Measurements from ENCODE around the gene CSTA. TPM values are rescaled to one million over a fixed set of nuclear protein-coding genes. Genes with fewer than 3 reads are reported as not detected.

The CSTA gene
- total RNA-seq, 1 donor from 2014 or later: 0.41 TPM

- Mint-ChIP-seq H3K4me3 (ENCODE audit: unreplicated experiment) (no peak overlapping the region), H3K36me3 (ENCODE audit: low read depth, unreplicated experiment) (no peaks in the 10 kb centered on the region), H3K27ac (ENCODE audit: unreplicated experiment) (no peak overlapping the region), H3K4me1 (ENCODE audit: low read depth, unreplicated experiment) (peaks cover 24% of the 10 kb centered on the region), H3K9me3 (ENCODE audit: unreplicated experiment) (no peaks in the 10 kb centered on the region), H3K27me3 (ENCODE audit: low read depth, unreplicated experiment) (no peaks in the 10 kb centered on the region)
- FAIRE-seq (no peak), DNase-seq (ENCODE audit: low read depth) (no peak)
- no peak overlapping the region for H3K27ac ChIP-seq (ENCODE audit: low read depth, low read length)
- H3K27me3 ChIP-seq (ENCODE audit: insufficient read depth, low read length): no peaks in the 10 kb centered on the region
- H4K20me1 ChIP-seq (ENCODE audit: insufficient read depth, low read length): no peaks in the 10 kb centered on the region
- no peaks in the 10 kb centered on the region for H3K79me2 ChIP-seq (ENCODE audit: insufficient read depth, low read length)
- no peaks in the 10 kb centered on the region for H3K9me3 ChIP-seq (ENCODE audit: insufficient read depth, low read depth, low read length)
- peaks cover 5% of the 10 kb centered on the region for H3K4me1 ChIP-seq (ENCODE audit: insufficient read depth, low read length)
- H3K4me3 ChIP-seq (ENCODE audit: insufficient read depth, low read depth, low read length): no peak overlapping the region
- H3K36me3 ChIP-seq (ENCODE audit: insufficient read depth, low read length): no peaks in the 10 kb centered on the region
- no peak overlapping the region for H2AFZ ChIP-seq (ENCODE audit: low read depth, low read length)
- no peak overlapping the region for H3K4me2 ChIP-seq (ENCODE audit: low read length)
- TF ChIP-seq EZH2 (IDR thresholded peaks at IDR 0.05; ENCODE audit: insufficient read depth, low read length) (no peak), CTCF (IDR thresholded peaks at IDR 0.05; ENCODE audit: insufficient read depth, low read depth, low read length) (no peak)
- H3K9ac ChIP-seq (ENCODE audit: low read length): no peak overlapping the region
Observed at GRCh38 chr3:122389892-122390291, 64.8 kb downstream of the CSTA start.

GRCh38 chr3:122390665-122391064, 65.6 kb downstream of the CSTA start:
- no peaks in the 10 kb centered on the region for H4K20me1 ChIP-seq (ENCODE audit: insufficient read depth, low read length)
- TF ChIP-seq EZH2 (IDR thresholded peaks at IDR 0.05; ENCODE audit: insufficient read depth, low read length): no peak
- no peak for TF ChIP-seq CTCF (IDR thresholded peaks at IDR 0.05; ENCODE audit: insufficient read depth, low read depth, low read length)
- no peak overlapping the region for H3K4me3 Mint-ChIP-seq (ENCODE audit: unreplicated experiment)
- H3K9ac ChIP-seq (ENCODE audit: low read length): no peak overlapping the region
- DNase-seq (ENCODE audit: low read depth) (no peak), FAIRE-seq (no peak)
- H3K4me2 ChIP-seq (ENCODE audit: low read length): no peak overlapping the region
- H3K36me3 ChIP-seq (ENCODE audit: insufficient read depth, low read length): no peaks in the 10 kb centered on the region
- no peak overlapping the region for H3K27ac Mint-ChIP-seq (ENCODE audit: unreplicated experiment)
- H2AFZ ChIP-seq (ENCODE audit: low read depth, low read length): no peak overlapping the region
- no peak overlapping the region for H3K27ac ChIP-seq (ENCODE audit: low read depth, low read length)
- H3K4me3 ChIP-seq (ENCODE audit: insufficient read depth, low read depth, low read length): no peak overlapping the region
- H3K27me3 ChIP-seq (ENCODE audit: insufficient read depth, low read length): no peaks in the 10 kb centered on the region
- H3K79me2 ChIP-seq (ENCODE audit: insufficient read depth, low read length): no peaks in the 10 kb centered on the region
- no peaks in the 10 kb centered on the region for H3K36me3 Mint-ChIP-seq (ENCODE audit: low read depth, unreplicated experiment)
- H3K4me1 ChIP-seq (ENCODE audit: insufficient read depth, low read length): peaks cover 5% of the 10 kb centered on the region
- peaks cover 28% of the 10 kb centered on the region for H3K4me1 Mint-ChIP-seq (ENCODE audit: low read depth, unreplicated experiment)
- H3K9me3 Mint-ChIP-seq (ENCODE audit: unreplicated experiment): no peaks in the 10 kb centered on the region
- no peaks in the 10 kb centered on the region for H3K9me3 ChIP-seq (ENCODE audit: insufficient read depth, low read depth, low read length)
- no peaks in the 10 kb centered on the region for H3K27me3 Mint-ChIP-seq (ENCODE audit: low read depth, unreplicated experiment)

Other genes with a start within 250 kb of the CSTA start
- gene CASR, start 141.6 kb upstream of the CSTA start, total RNA-seq: not detected in 2 replicates
- 43.2 and 46.6 TPM in 2 replicates for gene MIX23, start 58.0 kb downstream of the CSTA start, total RNA-seq
- gene FAM162A, start 58.9 kb downstream of the CSTA start, total RNA-seq: 65.1 and 72.2 TPM in 2 replicates
- gene WDR5B, start 90.8 kb downstream of the CSTA start, total RNA-seq: 3.9 and 4.0 TPM in 2 replicates
- 160 and 165 TPM in 2 replicates for gene KPNA1, start 189.7 kb downstream of the CSTA start, total RNA-seq
- gene PARP9, start 239.1 kb downstream of the CSTA start, total RNA-seq: 74.1 and 86.0 TPM in 2 replicates
- 81.2 and 86.3 TPM in 2 replicates for gene DTX3L, start 239.1 kb downstream of the CSTA start, total RNA-seq